ENCODE measurements around the gene CLDN7.

Gene CLDN7

GRCh38 chr17:7262192-7262934, at the start of gene CLDN7:
Gene CLDN7, minus strand, starts transcription at chr17:7262478. Its CDS starts 435 bp downstream, at chr17:7262043.
- DNase-seq (ENCODE audit: low read depth, low spot score): no peak

- DNase-seq (ENCODE audit: low read depth, low spot score): no peak
Observed at GRCh38 chr17:7311110-7311705, 48.9 kb upstream of the CLDN7 start.

GRCh38 chr17:7309628-7310027, 47.4 kb upstream of the CLDN7 start:
- DNase-seq (ENCODE audit: low read depth, low spot score): no peak

- no peak for DNase-seq (ENCODE audit: low read depth, low spot score)
Observed at GRCh38 chr17:7308625-7309433, 46.6 kb upstream of the CLDN7 start.

- DNase-seq (ENCODE audit: low read depth, low spot score): no peak
Observed at GRCh38 chr17:7307686-7308624, 45.7 kb upstream of the CLDN7 start.

- peak; percentile 98 for DNase-seq (ENCODE audit: low read depth, low spot score)
Observed at GRCh38 chr17:7306911-7307685, 44.8 kb upstream of the CLDN7 start, which contains the start of gene EIF5A. Gene EIF5A, plus strand, starts transcription at chr17:7307628. Its CDS starts 2,008 bp downstream, at chr17:7309636.

- no peak for DNase-seq (ENCODE audit: low read depth, low spot score)
Observed at GRCh38 chr17:7304179-7304578, 41.9 kb upstream of the CLDN7 start.

- no peak for DNase-seq (ENCODE audit: low read depth, low spot score)
Observed at GRCh38 chr17:7296189-7296861, 34.0 kb upstream of the CLDN7 start.

GRCh38 chr17:7295230-7296180, 33.2 kb upstream of the CLDN7 start:
- DNase-seq (ENCODE audit: low read depth, low spot score): no peak

- DNase-seq (ENCODE audit: low read depth, low spot score): no peak
Observed at GRCh38 chr17:7294614-7295153, 32.4 kb upstream of the CLDN7 start, which contains the start of gene YBX2. Gene YBX2, minus strand, starts transcription at chr17:7294639. Its CDS starts 139 bp downstream, at chr17:7294500.

- no peak for DNase-seq (ENCODE audit: low read depth, low spot score)
Observed at GRCh38 chr17:7293816-7294613, 31.7 kb upstream of the CLDN7 start.

GRCh38 chr17:7293159-7293558, 30.9 kb upstream of the CLDN7 start:
- DNase-seq (ENCODE audit: low read depth, low spot score): no peak

GRCh38 chr17:7292729-7293128, 30.5 kb upstream of the CLDN7 start:
- DNase-seq (ENCODE audit: low read depth, low spot score): no peak

- no peak for DNase-seq (ENCODE audit: low read depth, low spot score)
Observed at GRCh38 chr17:7292194-7292593, 29.9 kb upstream of the CLDN7 start.

- no peak for DNase-seq (ENCODE audit: low read depth, low spot score)
Observed at GRCh38 chr17:7290685-7291084, 28.4 kb upstream of the CLDN7 start.

- no peak for DNase-seq (ENCODE audit: low read depth, low spot score)
Observed at GRCh38 chr17:7290166-7290565, 27.9 kb upstream of the CLDN7 start.

GRCh38 chr17:7289256-7290032, 27.2 kb upstream of the CLDN7 start:
- no peak for DNase-seq (ENCODE audit: low read depth, low spot score)
